K562 (cell line): Measurements from ENCODE around the gene BMP10. TPM values are rescaled to one million over a fixed set of nuclear protein-coding genes. Genes with fewer than 3 reads are reported as not detected.

ENCODE experiments used
- CHD1 ChIP-seq: fragments of 200-600 bp; sonication (generic); IDR thresholded peaks from one replicate; pipeline ENCODE4 v1.6.1; 2012; ENCODE audit warnings: mild to moderate bottlenecking, moderate library complexity, low read length, inconsistent platforms
- CTBP1 ChIP-seq: fragments of 450-650 bp; IDR thresholded peaks from 2 replicates; pipeline ENCODE4 v1.6.1; 2016; ENCODE audit warnings: borderline replicate concordance
- CXXC5 ChIP-seq: fragments of 250-450 bp; sonication (Bioruptor Pico); IDR thresholded peaks from 2 replicates; pipeline ENCODE4 v1.8.0; 2022; ENCODE audit warnings: inconsistent platforms, mild to moderate bottlenecking, moderate library complexity
- DMBX1 ChIP-seq: fragments of 250-450 bp; sonication (Bioruptor Pico); IDR thresholded peaks from 2 replicates; pipeline ENCODE4 v1.8.0; 2022; ENCODE audit warnings: inconsistent platforms, mild to moderate bottlenecking, moderate library complexity, borderline replicate concordance
- DPF2 ChIP-seq: fragments of 450-650 bp; IDR thresholded peaks from 2 replicates; pipeline ENCODE4 v1.6.1; 2016
- FOSL1 ChIP-seq: fragments of 200-800 bp; sonication (Bioruptor generic); conservative IDR thresholded peaks from 2 replicates; pipeline ENCODE4 v1.6.1; 2016; ENCODE audit warnings: missing genetic modification characterization, missing compliant biosample characterization
- KDM1A ChIP-seq, 2 experiments: fragments of 450-650 bp; IDR thresholded peaks; 2 replicates each; pipeline ENCODE4 v1.6.1; 2016; ENCODE audit warnings: mild to moderate bottlenecking in 2 of 2
- L3MBTL2 ChIP-seq: fragments of 450-650 bp; IDR thresholded peaks from 2 replicates; pipeline ENCODE4 v1.6.1; 2016; ENCODE audit warnings: mild to moderate bottlenecking, moderate library complexity
- MAZ ChIP-seq, 2 experiments: fragments of 450-650 bp in 1 of 2; sonication (generic) in 1 of 2; formaldehyde crosslinking; IDR thresholded peaks in 1 of 2; conservative IDR thresholded peaks in 1 of 2; 2 replicates each; pipeline versions ENCODE4 v1.4.0 to v1.5.0; 2020; ENCODE audit warnings: mild to moderate bottlenecking in 1 of 2, missing genetic modification reagents in 1 of 2
- MYC ChIP-seq, 2 experiments: fragments of 250-450 bp in 1 of 2; sonication (Bioruptor Pico) in 1 of 2; IDR thresholded peaks; 2 replicates each; pipeline versions ENCODE4 v1.5.1 to v1.6.1; 2012 to 2021; ENCODE audit warnings: low read depth in 2 of 2, borderline replicate concordance in 1 of 2, improper control_type of control experiment in 1 of 2, low read length in 1 of 2, mild to moderate bottlenecking in 1 of 2, moderate library complexity in 1 of 2
- POLR2A ChIP-seq: fragments of 450-650 bp; conservative IDR thresholded peaks from 2 replicates; pipeline ENCODE4 v1.6.1; 2016
- USF2 ChIP-seq: sonication (generic); formaldehyde crosslinking; IDR thresholded peaks from 2 replicates; pipeline ENCODE4 v1.5.0; 2020; ENCODE audit warnings: missing genetic modification reagents
- YY1 ChIP-seq, 3 experiments: IDR thresholded peaks; 2 replicates each; pipeline ENCODE4 v1.6.1; 2011; ENCODE audit warnings: low read length in 2 of 3, mild to moderate bottlenecking in 2 of 3, moderate library complexity in 2 of 3, borderline replicate concordance in 1 of 3, control low read depth in 1 of 3, low read depth in 1 of 3; ENCODE audit not compliant: insufficient read depth in 3 of 3, insufficient replicate concordance in 2 of 3, control insufficient read depth in 1 of 3, insufficient read length in 1 of 3; ENCODE audit errors: extremely low read depth in 1 of 3
- ZNF175 ChIP-seq: fragments of 200-800 bp; sonication (Bioruptor generic); IDR thresholded peaks from 2 replicates; pipeline ENCODE4 v1.6.1; 2016; ENCODE audit warnings: low read depth, mild to moderate bottlenecking, missing genetic modification characterization, missing compliant biosample characterization
- ZNF184 ChIP-seq: sonication (generic); formaldehyde crosslinking; IDR thresholded peaks from 2 replicates; pipeline ENCODE4 v1.5.0; 2020; ENCODE audit warnings: missing genetic modification reagents
- ZNF444 ChIP-seq: fragments of 250-450 bp; sonication (Bioruptor Pico); IDR thresholded peaks from 2 replicates; pipeline ENCODE4 v1.4.0; 2020; ENCODE audit warnings: mild to moderate bottlenecking, moderate library complexity
- polyA plus RNA-seq, 8 experiments: library from polyadenylated mRNA; depleted of rRNA in 4 of 8; stranded (reverse) in 5 of 8; unstranded in 3 of 8; fragments of >200 nt; fragmentation: Nextera tagmentation in 2 of 8; fragmentation: Illumina TruSeq in 1 of 8; extraction: Ambion mirVana in 2 of 8; extraction: Trizol in 1 of 8; gene quantifications; 2 replicates each; pipeline versions ENCODE4 v1.2.1 to v1.2.3, GENCODE V29; 2011 to 2014; ENCODE audit warnings: inconsistent platforms in 1 of 8, missing spikeins in 1 of 8
- total RNA-seq, 7 experiments: library from RNA; depleted of rRNA in 6 of 7; stranded (reverse); fragments of >200 nt in 6 of 7; fragmentation: Illumina TruSeq in 2 of 7; extraction: Trizol in 2 of 7; gene quantifications; 2 replicates each; pipeline versions ENCODE4 v1.2.1 to v1.2.3, GENCODE V29; 2011 to 2021; ENCODE audit warnings: low replicate concordance in 1 of 7
- TF ChIP-seq, protein P1 (sequence below), 2 experiments: fragments of 150-350 bp in 1 of 2; IDR thresholded peaks; 2 replicates each; pipeline ENCODE4 v1.6.1; 2012 to 2016; ENCODE audit warnings: low read depth in 2 of 2, low read length in 2 of 2, mild to moderate bottlenecking in 1 of 2, moderate library complexity in 1 of 2
- TF ChIP-seq, protein P2 (sequence below): fragments of 450-650 bp; IDR thresholded peaks from 2 replicates; pipeline ENCODE4 v1.6.1; 2016
- TF ChIP-seq, protein P3 (sequence below): fragments of 450-650 bp; IDR thresholded peaks from 2 replicates; pipeline ENCODE4 v1.6.1; 2017; ENCODE audit warnings: antibody characterized with exemption

BMP10 gene
- total and polyA plus RNA-seq, 9 of the 15 experiments (the other 6 are each of a cell fraction or from before 2014, with no cell fraction given): 0.11 to 0.91 (median 0.43) TPM

DNA sequence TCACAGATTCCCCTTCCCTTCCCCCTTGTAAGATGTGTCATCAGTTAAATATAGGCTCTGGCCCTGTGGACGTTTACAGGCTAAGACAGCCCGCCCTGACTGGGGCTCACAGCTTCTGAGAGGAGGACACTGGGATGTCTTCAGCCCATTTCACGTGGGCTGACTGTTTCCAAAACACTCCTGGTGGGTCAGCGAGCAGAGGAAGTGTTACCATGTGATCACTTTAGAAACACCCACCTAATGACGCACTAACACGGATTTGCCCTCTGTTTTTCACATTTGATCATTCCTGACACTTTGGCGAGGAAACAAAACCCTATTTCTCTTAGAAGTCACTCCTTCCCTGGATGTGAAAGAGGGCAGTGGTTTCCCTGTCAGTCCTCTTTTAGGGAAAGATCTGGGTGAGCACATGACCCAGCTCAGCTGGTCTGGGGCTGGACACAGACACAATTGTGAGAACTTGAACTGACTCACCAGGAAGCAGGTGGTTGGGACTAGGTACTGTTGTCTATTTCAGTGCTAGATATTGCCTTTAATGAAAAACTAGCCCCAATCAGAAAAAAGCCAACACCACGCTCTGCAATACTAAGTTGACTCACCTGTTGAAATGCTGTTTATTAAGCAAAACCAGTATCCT is 38.8 kb downstream of the BMP10 start (continued):
- TF ChIP-seq, protein P1, sequence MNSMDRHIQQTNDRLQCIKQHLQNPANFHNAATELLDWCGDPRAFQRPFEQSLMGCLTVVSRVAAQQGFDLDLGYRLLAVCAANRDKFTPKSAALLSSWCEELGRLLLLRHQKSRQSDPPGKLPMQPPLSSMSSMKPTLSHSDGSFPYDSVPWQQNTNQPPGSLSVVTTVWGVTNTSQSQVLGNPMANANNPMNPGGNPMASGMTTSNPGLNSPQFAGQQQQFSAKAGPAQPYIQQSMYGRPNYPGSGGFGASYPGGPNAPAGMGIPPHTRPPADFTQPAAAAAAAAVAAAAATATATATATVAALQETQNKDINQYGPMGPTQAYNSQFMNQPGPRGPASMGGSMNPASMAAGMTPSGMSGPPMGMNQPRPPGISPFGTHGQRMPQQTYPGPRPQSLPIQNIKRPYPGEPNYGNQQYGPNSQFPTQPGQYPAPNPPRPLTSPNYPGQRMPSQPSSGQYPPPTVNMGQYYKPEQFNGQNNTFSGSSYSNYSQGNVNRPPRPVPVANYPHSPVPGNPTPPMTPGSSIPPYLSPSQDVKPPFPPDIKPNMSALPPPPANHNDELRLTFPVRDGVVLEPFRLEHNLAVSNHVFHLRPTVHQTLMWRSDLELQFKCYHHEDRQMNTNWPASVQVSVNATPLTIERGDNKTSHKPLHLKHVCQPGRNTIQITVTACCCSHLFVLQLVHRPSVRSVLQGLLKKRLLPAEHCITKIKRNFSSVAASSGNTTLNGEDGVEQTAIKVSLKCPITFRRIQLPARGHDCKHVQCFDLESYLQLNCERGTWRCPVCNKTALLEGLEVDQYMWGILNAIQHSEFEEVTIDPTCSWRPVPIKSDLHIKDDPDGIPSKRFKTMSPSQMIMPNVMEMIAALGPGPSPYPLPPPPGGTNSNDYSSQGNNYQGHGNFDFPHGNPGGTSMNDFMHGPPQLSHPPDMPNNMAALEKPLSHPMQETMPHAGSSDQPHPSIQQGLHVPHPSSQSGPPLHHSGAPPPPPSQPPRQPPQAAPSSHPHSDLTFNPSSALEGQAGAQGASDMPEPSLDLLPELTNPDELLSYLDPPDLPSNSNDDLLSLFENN (IDR thresholded peaks at IDR 0.05; ENCODE audit: low read depth in 2 of 2, low read length in 2 of 2): no peak
- TF ChIP-seq CTBP1 (0 out of 2 replicates have a peak, but pooled peaks have one; percentile 14), POLR2A (0 out of 2 replicates have a peak, but pooled peaks have one; percentile 42), ZNF175 (CRISPR knock-in tag) (peak; percentile 95), USF2 (peak; percentile 66), CXXC5 (CRISPR knock-in tag) (peak; percentile 23; the same call in 1 of the 2 replicates), CHD1 (no peak), MYC (IDR thresholded peaks at IDR 0.05; ENCODE audit: low read depth, low read length) (no peak; the same call in none of the 2 replicates), MYC (CRISPR knock-in tag; IDR thresholded peaks at IDR 0.05; ENCODE audit: borderline replicate concordance, low read depth) (no peak), FOSL1 (tag) (peak; percentile 71), DPF2 (peak; percentile 27; the same call in 1 of the 2 replicates), DMBX1 (CRISPR knock-in tag) (0 out of 2 replicates have a peak, but pooled peaks have one; percentile 12), YY1 (IDR thresholded peaks at IDR 0.05; ENCODE audit: borderline replicate concordance in 1 of 3, control insufficient read depth in 1 of 3, extremely low read depth in 1 of 3, insufficient read depth in 3 of 3, insufficient read length in 1 of 3, insufficient replicate concordance in 2 of 3, low read depth in 1 of 3, low read length in 2 of 3) (peak in 1 of 3 experiments; percentile 9), L3MBTL2 (peak; percentile 84), ZNF184 (CRISPR knock-in tag) (no peak), ZNF444 (CRISPR knock-in tag) (no peak), KDM1A (IDR thresholded peaks at IDR 0.05) (no peak), MAZ (CRISPR knock-in tag; conservative IDR thresholded peaks at IDR 0.05 in 1 of 2, IDR thresholded peaks at IDR 0.05 in 1 of 2) (0 out of 4 replicates have a peak, but pooled peaks have one; percentile 28 to 59)
- TF ChIP-seq, protein P2, sequence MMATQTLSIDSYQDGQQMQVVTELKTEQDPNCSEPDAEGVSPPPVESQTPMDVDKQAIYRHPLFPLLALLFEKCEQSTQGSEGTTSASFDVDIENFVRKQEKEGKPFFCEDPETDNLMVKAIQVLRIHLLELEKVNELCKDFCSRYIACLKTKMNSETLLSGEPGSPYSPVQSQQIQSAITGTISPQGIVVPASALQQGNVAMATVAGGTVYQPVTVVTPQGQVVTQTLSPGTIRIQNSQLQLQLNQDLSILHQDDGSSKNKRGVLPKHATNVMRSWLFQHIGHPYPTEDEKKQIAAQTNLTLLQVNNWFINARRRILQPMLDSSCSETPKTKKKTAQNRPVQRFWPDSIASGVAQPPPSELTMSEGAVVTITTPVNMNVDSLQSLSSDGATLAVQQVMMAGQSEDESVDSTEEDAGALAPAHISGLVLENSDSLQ: 0 out of 2 replicates have a peak, but pooled peaks have one; percentile 23
- TF ChIP-seq, protein P3, sequence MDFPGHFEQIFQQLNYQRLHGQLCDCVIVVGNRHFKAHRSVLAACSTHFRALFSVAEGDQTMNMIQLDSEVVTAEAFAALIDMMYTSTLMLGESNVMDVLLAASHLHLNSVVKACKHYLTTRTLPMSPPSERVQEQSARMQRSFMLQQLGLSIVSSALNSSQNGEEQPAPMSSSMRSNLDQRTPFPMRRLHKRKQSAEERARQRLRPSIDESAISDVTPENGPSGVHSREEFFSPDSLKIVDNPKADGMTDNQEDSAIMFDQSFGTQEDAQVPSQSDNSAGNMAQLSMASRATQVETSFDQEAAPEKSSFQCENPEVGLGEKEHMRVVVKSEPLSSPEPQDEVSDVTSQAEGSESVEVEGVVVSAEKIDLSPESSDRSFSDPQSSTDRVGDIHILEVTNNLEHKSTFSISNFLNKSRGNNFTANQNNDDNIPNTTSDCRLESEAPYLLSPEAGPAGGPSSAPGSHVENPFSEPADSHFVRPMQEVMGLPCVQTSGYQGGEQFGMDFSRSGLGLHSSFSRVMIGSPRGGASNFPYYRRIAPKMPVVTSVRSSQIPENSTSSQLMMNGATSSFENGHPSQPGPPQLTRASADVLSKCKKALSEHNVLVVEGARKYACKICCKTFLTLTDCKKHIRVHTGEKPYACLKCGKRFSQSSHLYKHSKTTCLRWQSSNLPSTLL: no peak
